HepG2 (cell line): ENCODE data around the gene GABARAPL2.

ENCODE experiments used
- MAX ChIP-seq: IDR thresholded peaks from 2 replicates; pipeline ENCODE4 v1.6.1; 2012; ENCODE audit warnings: inconsistent platforms
- NR2C2 ChIP-seq: sonication (generic); formaldehyde crosslinking; IDR thresholded peaks from 2 replicates; pipeline ENCODE4 v1.4.0; 2020; ENCODE audit warnings: missing genetic modification reagents, mild to moderate bottlenecking, moderate library complexity, borderline replicate concordance
- ZNF274 ChIP-seq: sonication (generic); formaldehyde crosslinking; IDR thresholded peaks from 2 replicates; pipeline ENCODE4 v1.5.1; 2020; ENCODE audit warnings: mild to moderate bottlenecking, missing genetic modification reagents
- ZNF737 ChIP-seq: sonication (generic); formaldehyde crosslinking; IDR thresholded peaks from 2 replicates; pipeline ENCODE4 v1.5.0; 2020; ENCODE audit warnings: missing genetic modification reagents, mild to moderate bottlenecking, borderline replicate concordance

GRCh38 chr16:75622761-75623605 is 56.8 kb downstream of the GABARAPL2 start, which contains the start of gene ADAT1:
- TF ChIP-seq ZNF737 (CRISPR knock-in tag) (no peak), ZNF274 (peak; percentile 81; the same call in 1 of the 2 replicates), NR2C2 (CRISPR knock-in tag) (peak; percentile 85; the same call in 1 of the 2 replicates), MAX (peak; percentile 92)
